Measurements from ENCODE around the gene SLC39A3.

DNA sequence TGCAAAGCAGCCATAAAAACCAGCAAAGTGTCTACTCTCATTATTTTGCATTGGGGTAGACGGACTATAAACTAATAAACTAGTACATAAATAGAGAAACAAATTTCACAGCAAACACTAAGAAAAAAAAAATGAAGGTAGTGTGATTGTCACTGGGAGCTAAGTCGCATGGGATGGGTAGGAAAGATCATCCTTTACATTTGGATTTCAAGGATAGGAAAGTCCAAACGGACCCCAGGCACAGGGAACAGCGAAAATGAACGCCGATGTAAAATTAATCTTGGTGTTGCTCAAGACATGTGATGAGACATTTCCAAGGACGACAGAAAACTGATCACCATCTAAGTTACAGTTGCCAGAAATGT, 43.9 kb upstream of the SLC39A3 start:
- no peak for TF ChIP-seq CTCF (IDR thresholded peaks at IDR 0.05; ENCODE audit: low read depth, low read length, poor library complexity, severe bottlenecking)
- TF ChIP-seq EZH2phosphoT487 (IDR thresholded peaks at IDR 0.05; ENCODE audit: borderline replicate concordance, low read length) = no peak

Measured in DOHH2 (cell line).